ENCODE results near the gene GIMAP7. TPM values are rescaled to one million over a fixed set of nuclear protein-coding genes. Genes with fewer than 3 reads are reported as not detected.

The GIMAP7 gene
- polyA plus RNA-seq, 1 donor from 2014 or later = not detected

DNA sequence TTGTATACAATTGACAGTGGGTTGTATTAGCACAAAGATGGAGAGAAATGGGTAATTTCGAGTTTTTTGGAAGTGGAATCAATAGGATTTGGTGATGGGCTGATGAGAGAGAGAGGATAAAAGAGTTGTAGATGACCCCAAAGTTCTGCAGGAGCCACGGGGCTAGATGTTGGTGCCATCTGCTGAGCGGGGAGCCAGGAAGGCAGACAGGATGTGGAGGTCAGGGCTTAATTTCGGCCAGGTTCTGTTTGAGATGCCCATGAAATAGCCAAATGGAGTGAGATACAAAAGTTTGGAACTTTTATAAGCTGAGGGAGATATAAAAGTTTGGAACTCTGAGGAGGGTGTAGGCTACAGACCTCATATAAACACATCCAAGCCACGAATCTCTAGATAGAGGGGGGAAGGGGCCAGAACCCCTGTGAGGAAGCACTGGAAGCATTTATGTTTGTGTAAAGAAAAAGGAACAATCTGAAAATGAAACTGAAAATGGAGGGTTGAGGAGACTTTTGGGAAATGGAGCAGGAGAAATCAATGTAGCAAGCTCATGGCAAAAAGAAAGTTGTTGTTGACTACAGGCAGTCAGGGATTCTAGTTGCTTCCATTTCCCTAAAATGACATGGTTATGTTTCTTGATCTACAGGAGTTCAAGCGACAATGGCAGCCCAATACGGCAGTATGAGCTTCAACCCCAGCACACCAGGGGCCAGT is 54.7 kb downstream of the GIMAP7 start:
- Histone ChIP-seq H3K4me2 (ENCODE audit: low read length) (no peak overlapping the region), H3K9me2 (ENCODE audit: insufficient read depth, low read length) (no peaks in the 10 kb centered on the region), H2AFZ (ENCODE audit: low read depth, low read length) (no peak overlapping the region), H4K20me1 (ENCODE audit: insufficient read depth) (no peaks in the 10 kb centered on the region), H3K79me2 (replicated peaks; ENCODE audit: insufficient read depth, low read length) (no peaks in the 10 kb centered on the region), H3K9ac (ENCODE audit: low read length) (no peak overlapping the region), H3K27ac (ENCODE audit: low read length) (no peak overlapping the region), H3K9me3 (ENCODE audit: low read length) (no peaks in the 10 kb centered on the region), H3K27me3 (ENCODE audit: insufficient read depth, low read depth, low read length) (no peaks in the 10 kb centered on the region), H3K4me3 (ENCODE audit: low read length) (no peak overlapping the region), H3F3A (ENCODE audit: insufficient read depth, low read length, poor library complexity, severe bottlenecking) (no peaks in the 10 kb centered on the region), H3K36me3 (ENCODE audit: insufficient read depth, low read length) (no peaks in the 10 kb centered on the region)
- TF ChIP-seq RAD21 (conservative IDR thresholded peaks at IDR 0.05) (no peak), SMC3 (conservative IDR thresholded peaks at IDR 0.05; ENCODE audit: poor library complexity) (no peak)

Other genes starting within 250 kb of the GIMAP7 start
- 1.2 and 5.0 TPM in 2 replicates for gene LRRC61, start 191.5 kb upstream of the GIMAP7 start, polyA plus RNA-seq
- gene ACTR3C, start 191.3 kb upstream of the GIMAP7 start, polyA plus RNA-seq = not detected in 2 replicates
- 0.71 TPM in 1 of 2 replicates, not detected in the other for gene RARRES2, start 173.2 kb upstream of the GIMAP7 start, polyA plus RNA-seq
- 95.5 and 127 TPM in 2 replicates for gene REPIN1, start 146.1 kb upstream of the GIMAP7 start, polyA plus RNA-seq
- gene ZNF775, start 135.5 kb upstream of the GIMAP7 start, polyA plus RNA-seq = 16.8 and 24.9 TPM in 2 replicates
- not detected in 2 replicates for gene GIMAP8, start 64.2 kb upstream of the GIMAP7 start, polyA plus RNA-seq
- gene GIMAP4, start 52.5 kb downstream of the GIMAP7 start, polyA plus RNA-seq = not detected in 2 replicates
- gene GIMAP6, start 117.5 kb downstream of the GIMAP7 start, polyA plus RNA-seq = not detected in 2 replicates
- not detected in 2 replicates for gene GIMAP2, start 170.8 kb downstream of the GIMAP7 start, polyA plus RNA-seq
- not detected in 2 replicates for gene GIMAP1, start 201.7 kb downstream of the GIMAP7 start, polyA plus RNA-seq
- gene GIMAP5, start 222.5 kb downstream of the GIMAP7 start, polyA plus RNA-seq = not detected in 2 replicates